Activated CD4-positive, alpha-beta T cell treated with anti-CD3 and anti-CD28 coated beads for 1 hour (primary cell): Measurements from ENCODE around the gene NEUROD1.
"Not testable (repeated sequence)": the region's sequence is repeated elsewhere in the genome, so short reads cannot be mapped to it uniquely, and the experiment has no call there.

ENCODE experiments used
- DNase-seq: peaks from one replicate; pipeline ENCODE4 v3.0.0-alpha.2; 2020

NEUROD1 gene

GRCh38 chr2:181680055-181680936, at the start of gene NEUROD1:
Gene NEUROD1, minus strand, starts transcription at chr2:181680517. Its CDS starts 1,657 bp downstream, at chr2:181678860.
- no peak for DNase-seq

- no peak for DNase-seq
These were observed 45.2 kb upstream of the NEUROD1 start for GRCh38 chr2:181725476-181725875.

- DNase-seq, result no peak
These were observed 44.3 kb upstream of the NEUROD1 start for GRCh38 chr2:181724662-181725061.

GRCh38 chr2:181723731-181724130, 43.4 kb upstream of the NEUROD1 start:
- DNase-seq, result no peak

GRCh38 chr2:181715033-181715630, 34.8 kb upstream of the NEUROD1 start:
- peak; percentile 45 for DNase-seq

GRCh38 chr2:181711051-181711450, 30.7 kb upstream of the NEUROD1 start:
- not testable (repeated sequence) for DNase-seq

- not testable (repeated sequence) for DNase-seq
These were observed 22.2 kb upstream of the NEUROD1 start for GRCh38 chr2:181702519-181702918.

- no peak for DNase-seq
These were observed 17.9 kb upstream of the NEUROD1 start for GRCh38 chr2:181698223-181698622.

GRCh38 chr2:181697571-181697970, 17.3 kb upstream of the NEUROD1 start:
- DNase-seq, result no peak

- DNase-seq, result no peak
These were observed 16.8 kb upstream of the NEUROD1 start for GRCh38 chr2:181697126-181697525.

GRCh38 chr2:181694271-181694670, 14.0 kb upstream of the NEUROD1 start:
- DNase-seq, result no peak

- DNase-seq, result no peak
These were observed 10.5 kb upstream of the NEUROD1 start for GRCh38 chr2:181690860-181691259.

- no peak for DNase-seq
These were observed 6.4 kb upstream of the NEUROD1 start for GRCh38 chr2:181686576-181687185.

- DNase-seq, result no peak
These were observed 4.9 kb upstream of the NEUROD1 start for GRCh38 chr2:181685150-181685688.

GRCh38 chr2:181684454-181685149, 4.3 kb upstream of the NEUROD1 start:
- no peak for DNase-seq

GRCh38 chr2:181683518-181684453, 3.5 kb upstream of the NEUROD1 start:
- no peak for DNase-seq

GRCh38 chr2:181682795-181683517, 2.6 kb upstream of the NEUROD1 start:
- no peak for DNase-seq

GRCh38 chr2:181682026-181682789, 1.9 kb upstream of the NEUROD1 start:
- DNase-seq, result no peak

- DNase-seq, result no peak
These were observed 857 bp upstream of the NEUROD1 start for GRCh38 chr2:181680937-181681811.
